NCI-H1048 (cell line): ENCODE data around the gene ERBB3.
"Not testable (repeated sequence)": the region's sequence is repeated elsewhere in the genome, so short reads cannot be mapped to it uniquely, and the experiment has no call there.

Source experiments
- DNase-seq: peaks from one replicate; lab custom pipeline; 2025; lab: John Stamatoyannopoulos, UW

ERBB3 gene

GRCh38 chr12:56116267-56117081 lies 36.5 kb downstream of the ERBB3 start, which contains the start of gene RPL41:
TSS of gene RPL41 (plus strand) at chr12:56116633.
- DNase-seq: peak; percentile 81

GRCh38 chr12:56117082-56117706 lies 37.2 kb downstream of the ERBB3 start:
- not testable (repeated sequence) for DNase-seq

DNA sequence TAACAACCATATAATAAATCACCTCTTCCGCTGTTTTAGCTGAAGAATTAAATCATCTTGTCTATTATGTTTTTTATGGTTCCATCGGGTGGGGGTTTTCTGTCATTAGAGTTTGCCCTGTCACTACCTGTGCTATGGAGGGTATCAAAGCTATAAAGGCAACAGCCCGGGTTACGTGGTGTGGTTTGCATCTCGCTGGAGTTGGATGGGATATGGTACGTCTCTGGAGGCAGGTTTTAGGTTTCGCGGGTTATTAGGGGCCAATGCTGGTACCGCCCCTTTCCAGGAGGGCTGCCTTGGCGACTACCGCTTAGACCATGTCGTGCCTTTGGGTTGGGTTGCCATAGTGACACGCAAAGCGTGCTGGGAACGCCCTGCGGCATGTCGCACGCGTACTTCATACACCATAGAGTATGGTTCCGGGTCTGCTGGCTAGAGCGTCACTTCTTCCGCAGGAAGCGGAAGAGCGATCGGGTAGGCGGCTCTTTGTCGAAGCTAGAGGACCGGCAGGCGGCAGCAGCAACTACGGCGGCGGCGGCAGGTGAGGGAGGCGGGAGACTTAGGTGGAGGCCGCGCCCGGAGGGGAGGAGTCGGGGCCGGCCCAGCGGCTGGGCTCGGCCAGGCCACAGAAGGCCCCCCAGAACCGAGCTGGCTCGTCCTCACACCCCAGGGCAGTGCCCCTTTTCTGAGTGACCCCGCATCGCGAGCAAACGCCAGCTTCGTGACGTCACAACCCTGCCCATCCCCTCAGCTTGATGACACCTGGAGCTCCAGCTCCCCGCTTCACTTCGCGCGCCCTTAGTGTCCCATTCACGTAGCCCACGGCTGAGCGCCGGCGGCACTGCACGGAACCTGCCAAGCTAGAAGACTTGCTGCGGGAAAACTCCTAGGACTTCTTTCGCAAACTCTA lies 38.1 kb downstream of the ERBB3 start, which contains the start of gene ZC3H10:
ZC3H10 (plus strand) TSS at position 489 of the 910 bp plus-strand sequence. CDS start 2,297 bp downstream, outside the sequence.
- DNase-seq: peak; percentile 99

- DNase-seq: no peak
Measured at GRCh38 chr12:56118688-56119357, 38.9 kb downstream of the ERBB3 start.

GRCh38 chr12:56119361-56119796 lies 39.4 kb downstream of the ERBB3 start:
- DNase-seq: peak; percentile 69

GRCh38 chr12:56120158-56120846 lies 40.3 kb downstream of the ERBB3 start:
- no peak for DNase-seq

DNA sequence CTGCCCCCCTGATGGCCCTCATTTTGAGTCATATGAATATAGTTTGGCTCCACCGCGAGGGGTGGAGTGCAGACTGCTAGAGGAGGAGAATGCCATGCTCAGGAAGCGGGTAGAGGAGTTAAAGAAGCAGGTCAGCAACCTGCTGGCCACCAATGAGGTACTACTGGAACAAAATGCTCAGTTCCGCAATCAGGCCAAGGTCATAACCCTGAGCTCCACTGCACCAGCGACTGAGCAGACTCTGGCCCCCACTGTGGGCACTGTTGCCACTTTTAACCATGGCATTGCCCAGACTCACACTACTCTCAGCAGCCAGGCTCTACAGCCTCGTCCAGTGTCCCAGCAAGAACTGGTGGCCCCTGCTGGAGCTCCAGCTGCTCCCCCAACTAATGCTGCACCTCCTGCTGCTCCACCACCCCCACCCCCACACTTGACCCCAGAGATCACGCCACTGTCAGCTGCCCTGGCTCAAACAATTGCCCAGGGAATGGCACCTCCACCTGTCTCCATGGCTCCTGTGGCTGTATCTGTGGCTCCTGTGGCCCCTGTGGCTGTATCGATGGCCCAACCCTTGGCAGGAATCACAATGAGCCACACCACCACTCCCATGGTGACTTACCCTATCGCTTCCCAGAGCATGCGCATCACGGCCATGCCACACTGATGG lies 41.4 kb downstream of the ERBB3 start:
- no peak for DNase-seq

DNA sequence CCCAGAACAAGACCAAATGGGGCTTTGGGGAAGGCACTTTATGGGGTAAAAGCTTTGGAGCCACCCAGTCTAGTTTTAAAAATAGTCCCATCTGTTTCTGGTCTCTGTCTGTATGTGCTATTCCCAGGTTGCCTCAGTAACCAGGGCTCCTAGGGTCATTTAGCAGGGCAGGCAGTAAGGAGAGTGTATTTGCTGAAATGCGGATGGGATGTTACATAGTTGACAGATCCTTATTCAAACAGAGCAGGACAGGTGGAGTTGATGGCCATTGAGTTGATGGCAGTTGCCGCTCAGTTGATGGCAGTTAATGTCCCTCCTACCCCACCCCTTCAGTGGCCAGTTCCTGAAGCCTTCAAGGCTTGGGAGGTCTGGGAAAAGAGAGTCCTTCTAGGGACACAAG lies 42.7 kb downstream of the ERBB3 start:
- DNase-seq: no peak

- no peak for DNase-seq
Measured at GRCh38 chr12:56124133-56124532, 44.2 kb downstream of the ERBB3 start.

DNA sequence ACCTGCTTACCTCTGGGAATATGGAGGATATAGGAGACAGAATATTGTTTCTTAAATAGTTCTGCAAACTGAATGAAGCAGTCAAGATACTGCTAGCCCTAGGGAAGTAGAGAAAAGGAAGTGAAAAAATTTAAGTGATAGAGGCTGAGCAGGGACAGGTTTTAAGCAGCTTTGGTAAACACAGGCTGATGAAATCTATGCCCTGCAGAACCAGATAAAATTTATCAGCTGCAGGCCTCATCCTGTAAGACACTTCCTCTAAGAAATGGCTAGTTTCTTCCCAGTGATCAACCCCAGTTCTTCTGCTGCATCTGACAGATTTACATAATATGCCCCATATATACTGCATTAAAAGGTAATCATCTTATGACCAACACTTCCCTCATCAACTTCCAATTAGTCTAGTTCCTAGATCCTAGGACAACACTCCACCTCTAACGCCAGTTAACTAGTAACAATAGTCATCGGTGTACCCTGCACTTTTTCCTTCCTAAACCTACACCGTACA lies 46.8 kb downstream of the ERBB3 start:
- no peak for DNase-seq

DNA sequence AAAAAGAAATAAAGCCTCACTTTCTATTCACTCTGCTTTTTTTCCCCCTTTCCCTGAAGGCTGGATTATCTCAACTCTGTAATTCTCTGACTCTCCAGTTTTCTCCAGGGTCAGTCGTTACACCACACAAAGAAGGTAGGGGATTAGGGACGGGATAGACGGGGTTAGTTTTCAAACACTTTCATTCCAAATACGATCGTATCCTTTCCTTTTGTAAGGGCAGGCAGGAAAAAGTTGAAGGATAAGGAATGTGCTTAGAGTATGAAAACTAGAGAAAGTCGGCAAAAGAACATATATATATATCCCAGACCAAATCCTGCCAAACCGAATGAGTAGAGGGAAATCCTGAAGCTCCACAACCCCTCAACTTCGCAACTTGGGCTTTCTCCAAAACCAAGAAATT lies 47.5 kb downstream of the ERBB3 start:
- DNase-seq: no peak

GRCh38 chr12:56127888-56128669 lies 48.1 kb downstream of the ERBB3 start, which contains the start of gene ESYT1:
TSS of gene ESYT1 (plus strand) at chr12:56128267. CDS start at chr12:56128320, 53 bp downstream.
- peak; percentile 99 for DNase-seq

- DNase-seq: no peak
Measured at GRCh38 chr12:56128670-56129205, 48.8 kb downstream of the ERBB3 start.

- no peak for DNase-seq
Measured at GRCh38 chr12:56129206-56129941, 49.4 kb downstream of the ERBB3 start.

DNA sequence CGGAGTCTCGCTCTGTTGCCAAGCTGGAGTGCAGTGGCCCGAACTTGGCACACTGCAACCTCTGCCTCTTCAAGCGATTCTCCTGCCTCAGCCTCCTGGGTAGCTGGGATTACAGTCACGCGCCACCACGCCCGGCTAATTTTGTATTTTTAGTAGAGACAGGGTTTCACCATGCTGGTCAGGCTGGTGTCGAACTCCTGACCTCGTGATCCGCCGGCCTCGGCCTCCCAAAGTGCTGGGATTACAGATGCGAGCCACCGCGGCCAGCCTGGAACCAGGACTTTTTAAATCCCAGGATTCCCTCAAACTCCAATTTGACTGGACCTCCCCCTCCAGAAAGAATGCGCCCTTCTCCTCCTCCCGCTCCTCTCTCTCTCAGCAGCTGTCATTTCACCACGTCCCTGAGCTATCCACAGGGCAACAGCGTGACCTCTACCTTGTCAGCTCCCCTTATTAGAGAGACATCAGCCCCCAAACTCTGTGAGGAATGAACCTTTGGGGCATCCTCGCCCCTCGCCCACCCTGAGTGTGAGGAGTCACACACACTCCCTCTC lies 50.1 kb downstream of the ERBB3 start:
- DNase-seq: no peak

DNA sequence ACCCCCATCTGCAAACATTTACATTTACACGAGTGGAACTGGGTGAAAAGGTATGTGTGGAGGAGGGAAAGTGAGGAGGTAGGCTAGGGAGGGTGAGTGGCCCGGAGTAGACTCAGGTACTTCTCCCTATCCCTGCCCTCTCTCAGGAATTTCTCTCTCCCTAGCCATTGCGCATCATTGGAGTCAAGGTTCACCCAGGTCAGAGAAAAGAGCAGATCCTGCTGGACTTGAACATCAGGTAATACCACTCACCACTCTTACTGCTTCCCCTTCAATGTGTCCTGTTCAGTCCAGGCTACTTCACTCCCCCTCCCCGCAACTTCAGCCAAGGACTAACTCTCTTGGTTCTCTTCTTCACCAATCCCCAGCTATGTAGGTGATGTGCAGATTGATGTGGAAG lies 50.9 kb downstream of the ERBB3 start:
- DNase-seq: no peak

DNA sequence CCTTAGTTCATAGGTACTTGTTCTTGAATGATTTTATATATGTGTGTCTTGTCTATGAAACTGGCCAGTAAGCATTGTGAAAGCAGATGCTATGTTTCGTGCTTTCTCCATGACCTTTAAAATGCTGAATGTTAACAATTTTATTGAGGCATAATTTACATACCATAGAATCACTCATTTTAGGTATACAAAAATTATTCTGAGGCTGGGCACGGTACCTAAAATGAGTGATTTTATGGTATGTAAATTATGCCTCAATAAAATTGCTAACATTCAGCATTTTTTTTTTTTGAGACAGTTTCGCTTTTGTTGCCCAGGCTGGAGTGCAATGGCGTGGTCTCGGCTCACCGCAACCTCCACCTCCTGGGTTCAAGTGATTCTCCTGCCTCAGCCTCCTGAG lies 54.9 kb downstream of the ERBB3 start:
- no peak for DNase-seq
